SU-DHL-6 (cell line): ENCODE results near the gene SDC4.

Source experiments
- CTCF ChIP-seq: fragments of 200-600 bp; sonication (generic); IDR thresholded peaks from one replicate; pipeline ENCODE4 v1.5.1; 2017; ENCODE audit warnings: antibody characterized with exemption, mild to moderate bottlenecking, low read length, moderate library complexity; ENCODE audit not compliant: insufficient read depth, poor library complexity, severe bottlenecking
- EZH2phosphoT487 ChIP-seq: fragments of 200-600 bp; sonication (generic), shearing (Covaris generic); conservative IDR thresholded peaks from 2 replicates; pipeline ENCODE4 v1.6.1; 2018; ENCODE audit warnings: mild to moderate bottlenecking, antibody characterized with exemption, low read length, moderate library complexity, mixed read lengths

GRCh38 chr20:45289942-45290676, 58.1 kb downstream of the SDC4 start:
- TF ChIP-seq CTCF (no peak), EZH2phosphoT487 (no peak)
